IMR-90 (cell line): ENCODE measurements around the gene CMC2. TPM values are rescaled to one million over a fixed set of nuclear protein-coding genes. Genes with fewer than 3 reads are reported as not detected.

Source experiments
- ATAC-seq: fragments of 200-7000 bp; cut with Tn5 transposase; 2 replicates; pipeline ENCODE4 v1.9.1; 2020; ENCODE audit warnings: low read depth, mild to moderate bottlenecking, moderate library complexity
- BruUV-seq: library from RNA; stranded (reverse); fragments of 400-500 nt; replicated peaks from 2 replicates; lab custom pipeline; 2021; lab: Mats Ljungman, UMichigan
- CTCF ChIA-PET: fragments of 300-600 bp; formaldehyde crosslinking; extraction: SDS; loops from one replicate; lab custom pipeline; 2021; ENCODE audit warnings: antibody characterized with exemption; lab: Yijun Ruan, JAX
- POLR2A ChIA-PET: fragments of 300-600 bp; sonication (Branson Sonifier 250); formaldehyde crosslinking; loops from one replicate; lab custom pipeline; 2022; ENCODE audit warnings: antibody characterized with exemption; ENCODE audit not compliant: unreplicated experiment; lab: Charles Lee
- DNase-seq: peaks from one replicate; pipeline ENCODE4 v3.0.0; 2013
- H2AFZ ChIP-seq: replicated peaks from 2 replicates; pipeline ENCODE3; 2013; ENCODE audit warnings: low read length, mild to moderate bottlenecking; ENCODE audit not compliant: poor library complexity
- H2AK5ac ChIP-seq: 2 replicates; pipeline ENCODE4 v1.6.1; 2013; ENCODE audit warnings: low read depth, low read length, inconsistent platforms
- H2AK9ac ChIP-seq: replicated peaks from 2 replicates; pipeline ENCODE3; 2013; ENCODE audit warnings: mild to moderate bottlenecking, low read depth, low read length, moderate library complexity; ENCODE audit not compliant: poor library complexity
- H2BK120ac ChIP-seq: 2 replicates; pipeline ENCODE4 v1.6.1; 2013; ENCODE audit warnings: low read depth, low read length, inconsistent platforms
- H2BK15ac ChIP-seq: 3 replicates; pipeline ENCODE4 v1.6.1; 2013; ENCODE audit warnings: low read depth, low read length, inconsistent platforms
- H2BK20ac ChIP-seq: 2 replicates; pipeline ENCODE4 v1.6.1; 2013; ENCODE audit warnings: low read depth, mild to moderate bottlenecking, inconsistent platforms, low read length, moderate library complexity
- H2BK5ac ChIP-seq: 2 replicates; pipeline ENCODE4 v1.6.1; 2013; ENCODE audit warnings: mild to moderate bottlenecking, low read depth, low read length, inconsistent platforms; ENCODE audit not compliant: poor library complexity, severe bottlenecking
- H3K14ac ChIP-seq: replicated peaks from 2 replicates; pipeline ENCODE4 v1.6.1; 2013; ENCODE audit warnings: low read depth, low read length, inconsistent platforms
- H3K18ac ChIP-seq: 2 replicates; pipeline ENCODE4 v1.6.1; 2013; ENCODE audit warnings: low read depth, low read length, control low read depth
- H3K23ac ChIP-seq: 2 replicates; pipeline ENCODE4 v1.6.1; 2013; ENCODE audit warnings: low read depth, low read length, inconsistent platforms
- H3K27ac ChIP-seq: 2 replicates; pipeline ENCODE4 v1.5.1; 2013; ENCODE audit warnings: mild to moderate bottlenecking, control low read depth, low read length; ENCODE audit not compliant: insufficient read depth
- H3K27me3 ChIP-seq: 2 replicates; pipeline ENCODE4 v1.6.1; 2013; ENCODE audit warnings: low read length; ENCODE audit not compliant: control insufficient read depth, insufficient read depth
- H3K36me3 ChIP-seq: 2 replicates; pipeline ENCODE4 v1.6.1; 2013; ENCODE audit warnings: low read length, mixed read lengths; ENCODE audit not compliant: control insufficient read depth, insufficient read depth
- H3K4ac ChIP-seq: 2 replicates; pipeline ENCODE4 v1.6.1; 2013; ENCODE audit warnings: low read depth, low read length, inconsistent platforms
- H3K4me1 ChIP-seq: 2 replicates; pipeline ENCODE4 v1.6.1; 2013; ENCODE audit warnings: low read length, mixed read lengths; ENCODE audit not compliant: control insufficient read depth, insufficient read depth
- H3K4me2 ChIP-seq: 2 replicates; pipeline ENCODE4 v1.6.1; 2013; ENCODE audit warnings: low read depth, mild to moderate bottlenecking, control low read depth, low read length, moderate library complexity
- H3K4me3 ChIP-seq: 2 replicates; pipeline ENCODE4 v1.5.1; 2013; ENCODE audit warnings: low read depth, mild to moderate bottlenecking, control low read depth, low read length, moderate library complexity; ENCODE audit not compliant: insufficient read depth
- H3K56ac ChIP-seq: 2 replicates; pipeline ENCODE4 v1.6.1; 2013; ENCODE audit warnings: low read length, inconsistent platforms; ENCODE audit not compliant: insufficient read depth; ENCODE audit errors: extremely low read depth
- H3K79me1 ChIP-seq, 2 experiments: 2 replicates each; pipeline ENCODE4 v1.6.1; 2013; ENCODE audit warnings: low read length in 2 of 2, inconsistent platforms in 1 of 2, low read depth in 1 of 2
- H3K9ac ChIP-seq: 2 replicates; pipeline ENCODE4 v1.6.1; 2013; ENCODE audit warnings: low read depth, low read length, control low read depth
- H3K9me1 ChIP-seq: 2 replicates; pipeline ENCODE4 v1.6.1; 2013; ENCODE audit warnings: low read length, inconsistent platforms; ENCODE audit not compliant: insufficient read depth
- H3K9me3 ChIP-seq: 2 replicates; pipeline ENCODE4 v1.6.1; 2013; ENCODE audit warnings: low read length; ENCODE audit not compliant: control insufficient read depth, insufficient read depth
- H4K20me1 ChIP-seq: 2 replicates; pipeline ENCODE4 v1.6.1; 2013; ENCODE audit warnings: low read length, inconsistent platforms; ENCODE audit not compliant: insufficient read depth
- H4K5ac ChIP-seq: 2 replicates; pipeline ENCODE4 v1.6.1; 2013; ENCODE audit warnings: mild to moderate bottlenecking, low read depth, low read length, control low read depth
- H4K8ac ChIP-seq, 2 experiments: 2 replicates each; pipeline ENCODE4 v1.6.1; 2013; ENCODE audit warnings: low read depth in 2 of 2, low read length in 2 of 2, control low read depth in 1 of 2, inconsistent platforms in 1 of 2
- H4K91ac ChIP-seq: 2 replicates; pipeline ENCODE4 v1.6.1; 2013; ENCODE audit warnings: low read depth, low read length, inconsistent platforms; ENCODE audit not compliant: insufficient read depth
- BHLHE40 ChIP-seq: fragments of 150-350 bp; IDR thresholded peaks from 2 replicates; pipeline ENCODE4 v1.6.1; 2016; ENCODE audit warnings: mild to moderate bottlenecking, low read depth, low read length
- CEBPB ChIP-seq: IDR thresholded peaks from 2 replicates; pipeline ENCODE4 v1.6.1; 2012; ENCODE audit warnings: low read depth, low read length, improper control_type of control experiment
- CHD1 ChIP-seq: IDR thresholded peaks from 2 replicates; pipeline ENCODE4 v1.6.1; 2012; ENCODE audit warnings: low read depth, low read length, improper control_type of control experiment
- CTCF ChIP-seq: conservative IDR thresholded peaks from 2 replicates; pipeline ENCODE4 v1.5.1; 2012; ENCODE audit warnings: mild to moderate bottlenecking, low read depth, low read length, improper control_type of control experiment
- ELK1 ChIP-seq: fragments of 150-350 bp; IDR thresholded peaks from 2 replicates; pipeline ENCODE4 v1.6.1; 2016; ENCODE audit warnings: low read depth, mild to moderate bottlenecking, low read length, moderate library complexity, borderline replicate concordance
- FOS ChIP-seq: fragments of 150-350 bp; IDR thresholded peaks from 2 replicates; pipeline ENCODE4 v1.6.1; 2016; ENCODE audit warnings: low read depth, low read length
- MAZ ChIP-seq: IDR thresholded peaks from 2 replicates; pipeline ENCODE4 v1.6.1; 2012; ENCODE audit warnings: low read depth, mild to moderate bottlenecking, low read length, improper control_type of control experiment, moderate library complexity, borderline replicate concordance
- MXI1 ChIP-seq: IDR thresholded peaks from 2 replicates; pipeline ENCODE4 v1.6.1; 2012; ENCODE audit warnings: low read depth, mild to moderate bottlenecking, low read length, moderate library complexity, borderline replicate concordance
- POLR2A ChIP-seq: IDR thresholded peaks from 2 replicates; pipeline ENCODE4 v1.6.1; 2012; ENCODE audit warnings: mild to moderate bottlenecking, low read depth, low read length
- RCOR1 ChIP-seq: IDR thresholded peaks from 2 replicates; pipeline ENCODE4 v1.6.1; 2012; ENCODE audit warnings: mild to moderate bottlenecking, low read length, improper control_type of control experiment; ENCODE audit not compliant: insufficient replicate concordance
- RFX5 ChIP-seq: IDR thresholded peaks from 2 replicates; pipeline ENCODE4 v1.8.0; 2012; ENCODE audit warnings: low read depth, mild to moderate bottlenecking, low read length, moderate library complexity
- SMC3 ChIP-seq: fragments of 150-350 bp; IDR thresholded peaks from 2 replicates; pipeline ENCODE4 v1.6.1; 2016; ENCODE audit warnings: low read depth, mild to moderate bottlenecking, antibody characterized with exemption, low read length, moderate library complexity
- USF2 ChIP-seq: fragments of 150-350 bp; IDR thresholded peaks from 2 replicates; pipeline ENCODE4 v1.6.1; 2017; ENCODE audit warnings: mild to moderate bottlenecking, antibody characterized with exemption, low read length, low read depth
- WGBS, 2 experiments: methylation state at CpG; one replicate each; pipeline versions ENCODE4 v1.1.5 to v1.1.7; 2013; ENCODE audit warnings: missing lambda C conversion rate in 2 of 2; ENCODE audit not compliant: insufficient read length in 1 of 2; ENCODE audit errors: extremely low coverage in 2 of 2; 5-methylcytosine and 5-hydroxymethylcytosine counted together
- dilution Hi-C: fragments of 300-500 bp; cut with HindIII; formaldehyde crosslinking; loops from one replicate; pipeline ENCODE4 v1.14.3; 2018; ENCODE audit warnings: low sequenced_read_pairs; ENCODE audit not compliant: unreplicated experiment
- in situ Hi-C: fragments of 300-500 bp; cut with MboI; formaldehyde crosslinking; loops from 3 replicates; pipeline ENCODE4 v1.14.3; 2019; ENCODE audit warnings: low sequenced_read_pairs, inconsistent platforms, mixed read lengths
- intact Hi-C: fragments of 100-400 bp; cut with micrococcal nuclease; formaldehyde crosslinking; loops from 2 replicates; pipeline ENCODE4 v1.10.0; 2022
- polyA plus RNA-seq, 3 experiments: library from polyadenylated mRNA; depleted of rRNA; stranded (reverse); fragments of >200 nt; gene quantifications; 2 replicates each; pipeline ENCODE4 v1.2.3, GENCODE V29; 2012; ENCODE audit warnings: low replicate concordance in 1 of 3
- total RNA-seq: library from RNA; depleted of rRNA; stranded (reverse); fragments of >200 nt; gene quantifications from 2 replicates; pipeline ENCODE4 v1.2.3, GENCODE V29; 2012

Gene CMC2
- total and polyA plus RNA-seq, 2 of the 4 experiments (the other 2 are of a cell fraction), result 57.0 to 104 TPM

DNA sequence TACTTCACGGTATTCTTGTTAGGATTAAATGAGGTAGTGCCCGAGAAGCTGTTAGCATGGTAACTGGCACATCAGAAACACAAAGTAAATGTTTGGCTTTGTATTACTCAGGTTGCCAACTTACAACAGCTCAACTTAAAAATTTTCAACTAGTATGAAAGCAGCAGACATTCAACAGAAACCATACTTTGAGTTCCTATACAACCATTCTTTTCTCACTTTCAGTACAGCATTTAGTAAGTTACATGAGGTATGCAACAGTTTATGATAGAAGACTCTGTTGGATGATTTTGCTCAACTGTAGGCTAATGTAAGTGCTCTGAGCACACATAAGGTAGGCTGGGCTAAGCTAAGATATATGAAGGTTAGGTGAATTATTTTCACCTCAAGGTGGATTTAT is 8.0 kb upstream of the CMC2 start:
- H2AFZ ChIP-seq, result no peak overlapping the region
- ATAC-seq (no peak), DNase-seq (no peak)
- intact Hi-C loops, result no loop called here
- no peak overlapping the region for H2AK9ac ChIP-seq
- TF ChIP-seq ELK1, result no peak
- TF ChIP-seq USF2, result no peak
- no peak for TF ChIP-seq SMC3
- TF ChIP-seq RCOR1, result no peak
- no peak for TF ChIP-seq BHLHE40
- no peak for TF ChIP-seq POLR2A
- no peak for TF ChIP-seq CHD1
- TF ChIP-seq CEBPB, result no peak
- TF ChIP-seq FOS, result no peak
- no peak for TF ChIP-seq MXI1
- TF ChIP-seq RFX5, result no peak
- TF ChIP-seq CTCF, result no peak
- TF ChIP-seq MAZ, result no peak
- H2BK15ac ChIP-seq, result no peak overlapping the region
- no CpG with 5 or more reads among the region's 2 CpGs for WGBS, 2 experiments
- no peak overlapping the region for H4K5ac ChIP-seq
- dilution Hi-C loops, result no loop called here
- no peaks in the 10 kb centered on the region for H3K9me3 ChIP-seq
- no peaks in the 10 kb centered on the region; the same call in 1 of the 2 replicates for H4K20me1 ChIP-seq
- H3K79me1 ChIP-seq, result peaks cover 7 to 19% of the 10 kb centered on the region in 2 experiments; a peak in 3 of 4 replicates
- no peak overlapping the region for H3K18ac ChIP-seq
- peaks cover 12% of the 10 kb centered on the region for H3K36me3 ChIP-seq
- BruUV-seq, result no TSS peak
- H3K56ac ChIP-seq, result no peak overlapping the region
- H4K91ac ChIP-seq, result no peak overlapping the region
- H2BK5ac ChIP-seq, result no peak overlapping the region
- no peaks in the 10 kb centered on the region; the same call in 1 of the 2 replicates for H3K4me1 ChIP-seq
- no peaks in the 10 kb centered on the region for H3K9me1 ChIP-seq
- no peak overlapping the region for H2AK5ac ChIP-seq
- no peaks in the 10 kb centered on the region for H3K27me3 ChIP-seq
- H3K4ac ChIP-seq, result no peak overlapping the region
- H4K8ac ChIP-seq, result no peak overlapping the region
- no peak overlapping the region for H3K14ac ChIP-seq
- no peak overlapping the region for H3K9ac ChIP-seq
- H3K23ac ChIP-seq, result no peak overlapping the region
- in situ Hi-C loops, result no loop called here
- H2BK120ac ChIP-seq, result no peak overlapping the region
- no peak overlapping the region for H2BK20ac ChIP-seq
- ChIA-PET POLR2A (no interaction called here), CTCF (no interaction called here)
- no peak overlapping the region for H3K4me3 ChIP-seq
- no peak overlapping the region for H3K27ac ChIP-seq
- no peak overlapping the region for H3K4me2 ChIP-seq
